ENCODE data around the gene MTHFD2.
"Not testable (repeated sequence)": the region's sequence is repeated elsewhere in the genome, so short reads cannot be mapped to it uniquely, and the experiment has no call there.

The MTHFD2 gene

DNA sequence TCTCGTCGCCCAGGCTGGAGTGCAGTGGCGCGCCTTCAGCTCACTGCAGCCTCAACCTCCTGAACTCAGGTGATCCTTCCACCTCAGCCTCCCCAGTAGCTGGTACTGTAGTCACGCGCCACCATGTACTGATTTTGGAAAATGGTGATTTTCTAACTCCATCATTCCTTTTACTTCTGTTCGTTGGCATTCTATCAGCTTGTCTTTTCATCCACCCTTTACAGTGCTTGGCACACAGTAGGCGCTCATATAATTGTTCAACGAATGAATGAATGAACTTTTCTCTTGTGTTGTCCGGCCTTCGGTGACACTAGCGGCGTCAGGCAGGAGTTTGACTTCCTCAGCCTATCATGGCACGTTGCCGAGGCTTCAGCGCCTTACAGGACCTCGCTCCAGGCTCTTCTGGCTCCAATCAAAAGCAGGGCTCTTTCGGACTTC lies 373 bp upstream of the MTHFD2 start:
- DNase-seq = peak; percentile 99

DNA sequence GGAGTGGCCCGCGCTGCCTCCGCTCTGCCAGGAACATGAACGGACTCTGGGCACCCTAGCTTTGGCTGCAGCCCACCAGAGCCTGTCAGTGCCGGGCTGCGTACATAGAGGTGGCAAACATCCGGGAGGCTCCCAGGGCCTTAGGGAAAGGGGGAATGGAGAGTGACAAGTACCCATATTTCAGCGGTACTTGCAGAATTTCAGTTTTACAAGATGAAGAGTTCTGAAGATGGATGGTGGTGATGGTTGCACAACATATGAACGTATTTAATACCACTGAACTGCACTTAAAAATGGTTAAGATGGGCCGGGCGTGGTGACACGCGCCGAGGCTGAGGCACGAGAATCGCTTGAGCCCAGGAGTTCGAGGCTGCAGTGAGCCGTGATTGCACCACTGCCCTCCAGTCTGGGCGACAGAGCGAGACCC lies 873 bp downstream of the MTHFD2 start:
- DNase-seq = no peak

DNA sequence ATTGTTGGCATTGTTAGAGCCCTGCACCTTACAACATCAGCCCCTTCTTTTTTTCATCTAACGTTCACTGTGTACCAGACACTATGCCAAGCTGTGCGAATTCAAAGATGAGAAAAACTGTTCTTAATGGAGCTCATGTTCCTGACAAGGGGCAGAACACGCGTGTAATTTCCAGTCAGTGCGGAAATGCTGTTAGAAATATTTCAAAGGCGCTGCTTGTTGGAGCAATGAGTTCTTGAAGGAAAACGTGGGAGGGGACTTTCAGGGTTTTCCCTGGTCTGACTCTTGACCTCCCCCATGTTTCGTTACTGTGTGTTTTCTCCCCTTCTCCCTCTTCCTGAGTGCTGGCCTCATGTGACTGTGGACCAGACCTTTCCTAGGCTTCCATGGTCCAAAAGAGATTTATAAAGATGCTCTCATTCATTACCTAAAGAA lies 1.5 kb downstream of the MTHFD2 start:
- peak in 1 of 2 experiments; percentile 22 for DNase-seq

DNA sequence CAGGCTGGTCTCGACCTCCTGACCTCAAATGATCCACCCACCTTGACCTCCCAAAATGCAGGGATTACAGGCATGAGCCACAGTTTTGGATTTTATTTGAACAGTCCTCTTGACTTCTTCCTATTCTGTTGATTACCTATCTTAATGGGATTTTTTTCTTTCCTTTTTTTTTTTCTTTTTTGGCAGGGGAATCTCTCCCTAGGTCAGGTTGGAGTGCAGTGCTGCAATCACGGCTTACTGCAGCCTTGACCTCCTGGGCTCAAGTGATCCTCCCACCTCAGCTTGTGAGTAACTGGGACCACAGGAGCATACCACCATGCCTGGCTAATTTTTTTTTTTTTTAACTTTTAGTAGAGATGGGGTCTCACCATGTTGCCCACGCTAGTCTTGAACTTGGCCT lies 2.8 kb downstream of the MTHFD2 start:
- DNase-seq = no peak

DNA sequence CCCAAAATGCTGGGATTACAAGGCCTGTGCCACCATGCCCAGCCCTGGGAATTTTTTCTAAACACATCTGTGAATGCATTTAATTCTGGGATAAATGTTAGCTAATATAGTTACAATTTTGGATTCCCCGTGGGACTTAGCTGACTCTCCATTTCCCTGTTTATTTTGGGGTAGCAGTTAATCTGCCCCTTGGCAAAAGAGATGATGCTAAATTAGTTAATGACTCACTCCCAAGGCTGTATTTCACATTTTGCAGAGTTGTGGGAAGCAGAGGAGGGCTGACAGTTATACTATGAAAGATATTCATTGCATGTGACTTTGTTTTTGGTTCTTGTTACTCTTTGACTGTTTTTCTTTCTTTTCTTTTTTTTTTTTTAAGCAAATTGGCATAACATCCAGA lies 3.2 kb downstream of the MTHFD2 start:
- no peak for DNase-seq

DNA sequence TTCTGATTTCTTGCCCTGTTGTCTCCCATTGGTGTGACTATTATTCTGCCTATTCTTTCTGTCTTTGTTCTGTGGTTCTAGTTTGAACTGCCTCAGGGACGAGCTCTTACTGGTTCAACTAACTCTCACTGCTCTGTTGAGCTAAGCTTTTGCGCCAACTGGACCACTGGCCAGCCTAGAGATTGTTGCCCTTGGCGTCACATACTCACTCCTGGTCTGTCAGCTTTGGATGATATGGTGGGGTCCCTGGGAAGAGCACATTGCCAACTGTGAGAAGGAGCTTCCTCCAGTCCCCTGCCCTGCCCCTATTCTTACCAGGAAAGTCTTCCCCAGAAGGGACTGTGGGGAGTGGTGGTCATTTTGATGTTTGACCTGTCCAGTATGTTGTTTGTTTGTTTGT lies 6.0 kb downstream of the MTHFD2 start:
- no peak for DNase-seq

DNA sequence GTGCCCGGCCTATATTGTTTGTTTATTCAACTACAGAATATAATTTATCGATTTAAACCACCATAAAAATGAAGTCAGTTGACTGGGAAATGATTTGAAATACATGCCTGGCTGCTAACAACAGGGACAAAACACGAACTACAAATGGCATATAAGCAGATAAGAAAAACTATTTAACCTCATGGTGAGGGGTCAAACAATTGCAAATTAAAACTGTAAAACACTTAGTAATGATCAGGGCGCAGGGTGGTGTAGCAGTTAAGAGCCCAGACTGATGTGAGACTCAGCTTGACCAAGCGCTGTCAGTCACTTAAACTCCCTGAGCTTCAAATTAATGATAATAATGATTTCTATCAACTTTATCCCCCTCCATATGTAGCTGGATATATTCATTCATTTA lies 6.7 kb downstream of the MTHFD2 start:
- DNase-seq = no peak

DNA sequence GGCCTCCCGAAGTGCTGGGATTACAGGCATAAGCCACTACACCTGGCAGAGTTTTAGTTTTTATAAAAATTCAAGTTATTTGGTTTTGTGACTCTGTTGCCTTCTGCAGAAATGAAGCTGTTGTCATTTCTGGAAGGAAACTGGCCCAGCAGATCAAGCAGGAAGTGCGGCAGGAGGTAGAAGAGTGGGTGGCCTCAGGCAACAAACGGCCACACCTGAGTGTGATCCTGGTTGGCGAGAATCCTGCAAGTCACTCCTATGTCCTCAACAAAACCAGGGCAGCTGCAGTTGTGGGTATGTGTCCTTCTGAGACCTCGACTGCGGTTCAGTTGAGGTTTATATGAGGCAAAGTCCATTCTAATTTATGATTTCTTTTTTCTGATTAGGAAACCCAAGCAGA lies 7.2 kb downstream of the MTHFD2 start:
- no peak for DNase-seq

DNA sequence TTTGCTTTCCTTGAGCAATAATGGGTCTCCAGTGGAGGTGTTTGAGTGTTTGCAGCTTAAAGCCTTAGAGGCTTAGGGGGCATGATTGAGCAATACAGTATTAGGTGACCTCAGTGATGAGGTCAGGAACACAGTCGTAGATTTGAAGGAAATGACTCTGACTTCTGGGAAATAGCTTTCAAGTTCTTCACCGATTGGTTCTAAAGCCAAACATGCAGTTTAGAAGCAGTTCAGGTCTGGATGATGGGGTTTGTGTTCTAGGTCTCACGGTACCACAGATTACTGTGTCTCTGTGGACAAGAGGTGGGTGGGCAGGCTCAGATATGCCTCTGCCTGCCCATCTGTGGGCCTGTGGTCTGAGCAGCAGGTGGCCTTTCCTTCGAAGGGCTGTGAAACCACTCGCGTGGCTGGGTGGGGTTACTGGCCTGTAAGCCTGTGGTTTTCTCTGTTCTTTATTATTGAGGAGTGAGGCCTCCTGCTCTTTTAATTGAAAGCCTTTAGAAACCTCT lies 7.8 kb downstream of the MTHFD2 start:
- DNase-seq = no peak

DNA sequence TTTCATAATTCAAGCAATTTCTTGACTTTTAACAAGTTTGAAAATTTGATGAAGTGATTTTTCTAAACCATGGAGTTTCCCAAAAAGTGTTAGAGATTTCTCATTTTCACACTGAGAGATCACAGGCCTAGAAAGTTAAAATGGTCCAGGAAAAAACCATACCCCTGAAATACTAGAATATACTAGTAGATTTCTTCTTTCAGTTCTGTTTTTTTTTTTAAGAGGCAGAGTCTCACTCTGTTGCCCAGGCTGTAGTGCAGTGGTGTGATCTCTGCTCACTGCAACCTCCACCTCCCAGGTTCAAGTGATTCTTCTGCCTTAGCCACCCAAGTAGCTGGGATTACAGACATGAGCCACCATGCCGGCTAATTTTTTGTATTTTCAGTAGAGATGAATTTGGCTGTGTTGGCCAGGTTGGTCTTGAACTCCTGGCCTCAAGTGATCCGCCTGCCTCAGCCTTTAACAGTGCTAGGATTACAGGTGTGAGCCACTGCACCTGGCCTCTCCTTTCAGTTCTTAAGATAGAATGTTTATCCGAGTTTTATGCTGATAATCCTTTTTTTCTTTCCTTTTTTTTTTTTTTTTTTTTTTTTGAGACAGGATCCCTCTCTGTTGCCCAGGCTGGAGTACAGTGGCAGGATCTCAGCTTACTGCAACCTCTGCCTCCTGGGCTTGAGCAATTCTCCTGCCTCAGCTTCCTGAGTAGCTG lies 14.4 kb downstream of the MTHFD2 start:
- no peak for DNase-seq

DNA sequence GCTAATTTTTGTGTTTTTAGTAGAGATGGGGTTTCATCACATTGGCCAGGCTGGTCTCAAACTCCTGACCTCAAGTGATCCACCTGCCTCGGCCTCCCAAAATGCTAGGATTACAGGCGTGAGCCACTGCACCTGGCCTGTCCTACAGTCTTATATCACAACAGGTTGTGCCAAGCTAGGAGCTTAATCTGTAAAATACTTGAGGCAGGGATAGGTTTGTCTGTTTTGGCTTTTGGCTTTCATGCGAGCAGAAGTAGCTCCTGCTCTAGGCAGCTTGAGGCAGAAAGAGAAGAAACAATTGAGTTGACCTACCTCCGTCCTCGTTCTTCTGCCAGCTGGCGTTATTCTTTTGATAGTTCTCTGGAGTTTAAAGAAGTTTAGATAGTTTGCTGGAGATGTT lies 17.4 kb downstream of the MTHFD2 start:
- DNase-seq = not testable (repeated sequence)

DNA sequence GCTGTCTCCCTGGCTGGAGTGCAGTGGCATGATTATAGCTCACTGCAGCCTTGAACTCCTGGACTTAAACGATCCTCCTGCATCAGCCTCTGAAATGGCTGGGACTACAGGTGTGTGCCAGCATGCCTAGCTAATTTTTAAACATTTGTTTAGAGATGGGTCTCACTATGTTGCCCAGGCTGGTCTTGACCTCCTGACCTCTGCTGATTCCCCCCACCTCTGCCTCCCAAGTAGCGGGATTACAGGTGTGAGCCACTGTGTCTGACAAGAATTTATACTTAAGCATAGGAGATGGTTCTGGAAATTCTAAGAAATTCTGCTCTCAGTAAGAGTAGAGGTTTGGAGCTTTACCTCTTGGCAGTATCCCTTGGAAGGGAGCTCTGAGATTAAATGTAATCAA lies 18.2 kb downstream of the MTHFD2 start:
- DNase-seq = no peak

DNA sequence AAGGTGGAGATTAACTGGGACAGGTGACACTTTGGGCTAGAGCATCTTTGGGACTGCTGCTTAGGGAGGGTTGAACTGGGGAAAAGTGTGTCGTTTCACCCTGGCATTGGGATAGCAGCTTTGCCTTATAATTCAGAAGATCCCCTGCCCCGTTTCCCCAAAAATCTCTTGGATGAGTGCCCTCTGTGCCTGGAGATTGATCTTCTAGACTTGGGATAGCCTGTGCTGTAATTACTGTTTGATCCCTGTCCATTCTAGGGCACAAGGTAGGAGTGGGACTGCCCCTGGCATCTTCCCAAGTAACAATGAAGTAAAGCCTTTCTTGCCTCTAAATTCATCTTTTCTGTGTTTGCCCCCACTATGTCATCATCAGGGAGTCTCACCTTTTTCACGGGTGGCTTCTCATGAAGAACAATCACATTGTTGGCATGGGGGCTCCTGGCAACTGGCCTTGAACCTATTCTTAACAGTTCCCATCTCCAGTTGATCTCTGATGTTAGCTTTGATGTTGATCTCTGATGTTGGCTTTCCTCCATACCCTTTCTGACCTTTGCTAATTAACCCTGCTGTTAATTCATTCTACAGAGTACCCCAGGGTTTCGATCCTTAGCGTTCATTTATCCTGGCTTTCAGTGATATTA lies 21.6 kb downstream of the MTHFD2 start:
- DNase-seq = no peak

DNA sequence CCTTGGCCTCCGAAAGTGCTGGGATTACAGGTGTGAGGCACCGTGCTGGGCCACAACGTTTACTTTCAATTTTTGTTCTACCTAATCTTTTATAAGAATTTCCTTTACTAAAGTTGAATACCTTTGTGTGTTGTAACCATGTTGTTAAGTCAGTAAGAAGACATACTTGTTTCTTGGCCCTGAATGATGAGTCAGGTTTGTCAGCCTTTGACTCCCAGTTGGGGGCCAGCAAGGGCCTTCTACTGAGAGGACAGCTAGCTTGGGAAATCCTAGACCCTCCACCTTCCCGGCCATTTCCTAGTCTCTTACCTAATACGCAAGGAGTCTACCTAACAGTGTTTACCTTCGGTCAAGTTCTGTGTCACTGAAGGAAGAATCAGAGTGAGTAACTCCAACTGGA lies 22.7 kb downstream of the MTHFD2 start:
- no peak for DNase-seq

DNA sequence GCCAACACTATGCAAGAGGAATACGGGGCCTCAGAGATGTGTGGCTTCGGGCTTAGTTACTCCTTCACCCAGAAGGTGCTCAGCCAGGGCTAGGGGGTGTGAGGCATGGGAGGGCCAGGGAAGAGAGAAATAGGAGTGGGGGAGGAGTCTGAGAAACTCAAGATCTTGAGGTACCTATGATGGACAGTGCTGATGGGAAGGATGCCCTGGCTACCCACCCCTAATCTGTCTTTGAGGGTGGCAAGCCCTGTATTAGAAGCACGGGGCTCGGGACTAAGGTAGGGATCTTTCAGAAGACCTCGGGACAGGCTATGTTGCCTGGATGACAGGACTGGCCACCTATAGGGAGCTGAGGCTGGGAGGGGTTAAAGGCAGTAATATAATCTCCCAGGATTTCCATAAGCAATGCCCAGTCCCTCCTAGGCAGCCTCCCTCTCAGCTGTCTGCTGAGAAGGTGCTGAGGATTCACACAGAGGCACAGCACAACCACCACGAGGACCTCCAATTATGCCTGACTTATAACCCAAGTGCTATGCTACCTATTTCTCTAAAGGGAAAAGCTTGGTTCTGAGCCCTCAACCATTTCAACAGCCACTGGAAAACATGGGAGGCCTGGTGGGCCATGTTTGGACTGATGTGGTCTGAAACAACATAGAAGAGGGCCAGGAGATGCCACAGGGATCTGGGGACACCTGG lies 23.3 kb downstream of the MTHFD2 start:
- DNase-seq = no peak

DNA sequence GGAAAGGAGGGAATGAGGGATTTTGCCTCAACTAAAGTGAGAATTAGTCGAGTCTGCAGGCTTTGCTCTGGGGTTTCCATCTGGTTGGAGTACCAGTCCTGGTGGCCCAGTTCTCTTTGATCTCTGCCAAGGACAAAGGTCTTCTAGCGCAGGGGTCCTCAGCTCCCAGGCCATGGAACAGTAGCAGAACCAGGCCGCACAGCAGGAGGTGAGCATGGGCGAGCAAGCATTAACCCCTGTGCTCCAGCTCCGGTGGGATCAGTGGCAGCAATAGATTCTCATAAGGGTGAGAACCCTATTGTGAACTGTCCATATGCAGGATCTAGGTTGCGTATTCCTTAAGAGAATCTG lies 23.9 kb downstream of the MTHFD2 start:
- no peak for DNase-seq

DNA sequence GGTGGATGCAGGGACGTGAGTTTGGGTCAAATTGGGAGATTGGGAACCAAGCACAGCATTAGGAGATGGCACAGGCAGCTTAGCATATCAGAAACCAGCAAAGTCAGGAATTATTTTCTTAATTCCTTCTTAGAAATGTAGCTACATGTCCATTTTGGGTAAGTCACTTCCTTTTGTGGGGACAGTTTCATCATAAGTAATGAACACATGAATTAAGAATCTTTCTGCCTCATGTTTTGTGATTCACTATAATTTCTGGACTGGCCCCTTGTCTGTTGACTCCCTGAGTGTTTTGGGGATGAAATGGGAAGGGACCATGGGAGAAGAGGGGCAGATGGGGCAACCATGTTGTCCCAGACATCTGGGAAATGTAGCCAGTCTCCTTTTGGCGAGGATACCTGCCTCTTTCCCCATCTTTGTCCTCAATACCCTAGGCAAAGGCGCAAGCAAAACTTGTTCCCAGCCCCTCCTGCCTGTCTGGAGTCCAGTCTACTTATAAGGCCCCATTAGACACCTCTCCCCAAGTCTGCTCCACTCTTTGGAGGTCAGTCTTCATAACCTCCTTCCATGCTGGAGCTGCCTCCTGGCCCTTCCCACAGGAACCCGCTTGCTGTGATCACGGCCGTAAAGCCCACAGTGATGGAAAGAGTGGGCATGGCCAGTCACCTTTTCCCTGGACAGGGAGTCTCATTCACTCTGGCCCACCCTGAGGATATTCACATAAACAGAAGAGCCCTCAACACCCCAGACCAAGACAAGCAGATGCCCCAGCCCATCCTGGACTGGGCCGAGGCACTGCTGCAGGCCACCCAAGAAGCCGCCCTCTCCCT lies 25.7 kb downstream of the MTHFD2 start:
- no peak for DNase-seq

DNA sequence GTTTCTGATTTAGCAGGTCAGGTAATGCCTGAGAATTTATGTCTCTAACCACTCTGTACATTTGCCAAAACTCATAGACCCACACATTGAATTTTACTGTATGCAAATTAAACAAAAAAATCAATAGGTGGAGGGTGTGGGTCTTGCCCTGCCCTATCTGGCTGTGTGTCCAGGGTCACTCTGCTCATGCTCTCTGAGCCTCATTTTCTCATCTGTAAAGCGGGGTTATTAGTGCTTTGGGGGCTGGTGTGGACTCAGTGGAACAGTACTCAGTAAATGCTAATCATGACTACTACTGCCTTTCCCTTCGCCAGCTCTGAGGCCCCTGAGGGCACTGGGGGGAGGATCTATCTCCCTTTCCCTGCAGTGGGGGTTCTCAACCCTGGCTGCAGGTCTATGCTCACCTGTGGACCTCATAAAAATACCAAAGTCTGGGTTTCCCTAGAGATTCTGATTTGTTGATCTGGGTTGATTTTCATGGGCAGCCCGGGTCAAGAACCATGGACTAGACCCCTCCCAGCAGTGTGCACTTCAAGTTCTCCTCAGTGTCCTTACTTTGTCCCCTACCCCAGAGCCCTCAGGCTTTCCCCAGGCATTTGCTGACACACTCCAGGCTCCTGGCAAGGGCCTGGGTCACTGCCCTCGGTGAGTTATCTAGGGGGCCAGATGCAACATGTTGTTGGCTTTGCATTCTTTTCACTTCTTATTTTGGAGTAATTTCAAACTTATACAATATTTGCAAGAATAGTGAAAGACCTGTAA lies 27.5 kb downstream of the MTHFD2 start:
- DNase-seq = no peak

DNA sequence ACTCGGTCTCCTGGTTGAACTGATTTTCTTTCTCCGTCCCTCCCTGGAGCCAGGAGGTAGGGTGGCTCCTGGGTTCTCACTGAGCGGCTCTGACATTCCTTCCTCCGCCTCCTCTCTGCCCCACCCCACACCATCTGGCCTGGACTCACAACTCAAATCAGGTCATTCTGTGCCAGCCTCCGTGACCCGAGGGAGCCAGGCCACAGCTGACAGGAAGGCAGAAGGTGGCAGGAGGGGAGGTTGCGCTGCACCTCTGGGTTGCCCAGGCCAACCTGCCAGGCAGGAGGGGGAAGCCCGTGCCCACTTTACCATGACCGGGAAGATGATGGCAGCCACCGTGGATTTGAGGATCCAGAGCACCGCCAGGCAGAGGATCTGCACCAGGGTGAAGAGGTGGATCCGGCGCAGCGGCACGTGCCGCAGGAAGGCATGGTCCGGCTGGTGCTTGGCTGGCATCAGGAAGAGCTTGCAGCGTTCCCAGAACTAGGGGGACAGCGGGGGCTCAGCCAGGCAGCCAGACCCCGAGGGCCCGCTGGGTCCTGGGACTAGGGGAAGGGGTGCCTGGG lies 28.3 kb downstream of the MTHFD2 start:
- DNase-seq = no peak

DNA sequence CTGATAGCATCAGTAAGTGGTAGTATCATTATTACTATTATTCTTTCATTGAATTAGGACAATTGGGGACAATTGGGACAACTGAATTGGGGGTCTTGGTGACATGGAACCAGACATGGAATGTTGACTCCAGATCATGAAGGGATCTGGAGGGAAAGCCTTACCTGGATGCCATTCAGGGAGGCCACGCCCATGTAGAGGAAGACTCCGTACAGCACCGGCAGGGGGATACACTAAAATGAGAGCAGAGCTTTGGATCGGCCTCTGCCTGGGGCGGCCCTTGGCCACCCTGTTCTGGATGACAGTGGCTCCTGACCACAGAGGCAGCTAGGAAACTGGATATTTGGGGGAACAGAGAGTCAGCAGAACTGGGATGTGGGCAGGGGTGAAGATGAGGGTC lies 29.2 kb downstream of the MTHFD2 start:
- no peak for DNase-seq

DNA sequence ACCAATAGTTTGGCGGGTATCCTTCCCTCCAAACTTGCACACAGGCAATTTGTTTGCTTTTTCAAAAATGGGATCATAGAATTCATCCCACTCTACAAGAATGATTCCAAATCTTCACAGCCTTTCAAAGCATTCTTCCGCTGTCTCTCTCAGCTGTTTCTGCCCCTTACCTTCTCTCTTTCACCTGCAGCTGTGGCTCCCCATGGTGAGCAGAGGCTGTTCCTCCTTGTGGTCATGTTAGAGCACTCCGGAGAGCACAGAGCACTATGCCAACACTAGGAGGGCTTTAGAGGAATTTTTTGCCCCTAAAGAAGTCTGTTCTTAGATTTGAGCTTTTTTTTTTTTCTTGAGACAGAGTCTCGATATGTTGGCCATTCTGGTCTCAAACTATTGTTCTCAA lies 30.4 kb downstream of the MTHFD2 start:
- no peak for DNase-seq

DNA sequence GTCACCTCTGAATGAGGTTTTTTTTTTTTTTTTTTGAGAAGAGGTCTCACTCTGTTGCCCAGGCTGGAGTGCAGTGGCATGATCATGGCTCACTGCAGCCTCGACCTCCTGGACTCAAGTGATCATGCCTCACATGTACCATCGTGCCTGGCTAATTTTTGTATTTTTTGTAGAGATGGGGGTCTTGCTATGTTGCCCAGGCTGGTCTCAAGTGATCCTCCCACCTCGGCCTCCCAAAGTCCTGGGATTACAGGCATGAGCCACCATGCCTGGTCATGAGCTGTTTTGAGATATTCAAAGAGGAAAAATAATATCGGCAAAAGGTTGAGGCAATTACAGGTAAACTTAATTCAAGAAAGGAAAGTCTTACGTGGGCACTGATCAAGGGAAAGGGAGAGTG lies 31.4 kb downstream of the MTHFD2 start:
- DNase-seq = not testable (repeated sequence)
